AG04449 (cell line): ENCODE data around the gene RIMKLB.
A peak's percentile ranks its signal among the peaks of the same experiment; 100 is the strongest.

Experiments
- CTCF ChIA-PET: fragments of 350-600 bp; formaldehyde crosslinking; extraction: SDS; loops from one replicate; lab custom pipeline; 2021; ENCODE audit warnings: antibody characterized with exemption; lab: Yijun Ruan, JAX
- POLR2A ChIA-PET: fragments of 400-600, 350-600 bp; formaldehyde crosslinking; extraction: SDS; loops from one replicate; lab custom pipeline; 2020; ENCODE audit warnings: antibody characterized with exemption, inconsistent platforms; lab: Yijun Ruan, JAX
- DNase-seq: peaks from one replicate; pipeline ENCODE4 v3.0.0-alpha.2; 2010; ENCODE audit warnings: low read depth, low spot score
- H3K4me3 ChIP-seq: 2 replicates; pipeline ENCODE4 v1.5.1; 2011; ENCODE audit warnings: low read depth, mild to moderate bottlenecking, control low read depth, low read length
- CTCF ChIP-seq: IDR thresholded peaks from one replicate; pipeline ENCODE4 v1.5.1; 2011; ENCODE audit warnings: mild to moderate bottlenecking, moderate library complexity, low read length, control low read depth, inconsistent platforms; ENCODE audit not compliant: insufficient read depth; ENCODE audit errors: missing control alignments

The RIMKLB gene

DNA sequence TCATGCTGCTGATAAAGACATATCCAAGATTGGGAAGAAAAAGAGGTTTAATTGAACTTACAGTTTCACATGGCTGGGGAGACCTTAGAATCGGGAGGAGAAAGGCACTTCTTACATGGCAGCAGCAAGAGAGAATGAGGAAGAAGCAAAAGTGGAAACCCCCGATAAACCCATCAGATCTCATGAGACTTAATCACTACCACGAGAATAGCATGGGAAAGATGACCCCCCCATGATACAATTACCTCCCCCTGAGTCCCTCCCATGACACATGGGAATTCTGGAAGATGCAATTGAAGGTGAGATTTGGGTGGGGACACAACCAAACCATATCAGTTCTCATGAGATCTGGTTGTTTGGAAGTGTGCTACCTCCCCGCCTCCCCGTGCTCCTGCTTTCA is 25.4 kb upstream of the RIMKLB start:
- ChIA-PET POLR2A (no interaction called here), CTCF (no interaction called here)
- no peak for TF ChIP-seq CTCF
- DNase-seq: no peak
- H3K4me3 ChIP-seq: no peak overlapping the region

- CTCF ChIA-PET: interaction anchor here (0.8 to 0.9 kb wide), 2 partner anchors 14 to 18 kb away, joined by 3 read pairs; no protein-coding TSS in a partner anchor
- POLR2A ChIA-PET: no interaction called here
- no peak for TF ChIP-seq CTCF
- no peak overlapping the region for H3K4me3 ChIP-seq
- no peak for DNase-seq
These were observed 22.2 kb upstream of the RIMKLB start for GRCh38 chr12:8675591-8676036.

- no peak overlapping the region for H3K4me3 ChIP-seq
- CTCF ChIA-PET: interaction anchor here (0.6 to 4.1 kb wide), 10 partner anchors 8 to 213 kb away, joined by 3 to 28 read pairs (median 4); no protein-coding TSS in a partner anchor
- DNase-seq: no peak
- no peak for TF ChIP-seq CTCF
- POLR2A ChIA-PET: interaction anchor here (0.8 kb wide), 1 partner anchor 16 kb away, joined by 3 read pairs; no protein-coding TSS in a partner anchor
These were observed 21.1 kb upstream of the RIMKLB start for GRCh38 chr12:8676651-8677050.

DNA sequence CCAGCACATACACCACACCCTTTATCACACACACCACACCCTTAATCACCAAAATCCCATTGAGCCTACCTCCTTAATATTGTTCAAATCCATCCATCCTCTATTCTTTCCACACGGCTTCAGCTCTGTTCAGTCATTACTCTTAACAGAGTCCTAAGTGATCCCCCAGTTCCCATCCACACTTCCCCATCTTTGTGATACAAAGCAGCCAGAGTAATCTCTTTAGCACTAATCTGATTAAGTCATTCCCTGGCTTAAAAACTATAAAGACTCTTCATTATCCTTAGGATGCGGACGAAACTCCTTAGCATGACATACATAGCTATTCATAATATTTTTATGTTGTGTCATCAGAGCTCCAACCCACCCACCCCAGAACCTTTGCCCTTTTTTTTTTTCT is 20.4 kb upstream of the RIMKLB start:
- no peak for DNase-seq
- CTCF ChIA-PET: interaction anchor here (0.9 to 4.1 kb wide), 8 partner anchors 8 to 213 kb away, joined by 3 to 28 read pairs (median 4); no protein-coding TSS in a partner anchor
- no peak for TF ChIP-seq CTCF
- POLR2A ChIA-PET: no interaction called here
- no peak overlapping the region for H3K4me3 ChIP-seq

GRCh38 chr12:8678661-8679111 is 19.1 kb upstream of the RIMKLB start:
- no peak overlapping the region for H3K4me3 ChIP-seq
- CTCF ChIA-PET: interaction anchor here (1.1 to 4.1 kb wide), 6 partner anchors 9 to 271 kb away, joined by 3 to 28 read pairs (median 6); partner anchors contain the start of gene M6PR
- no peak for TF ChIP-seq CTCF
- DNase-seq: peak; percentile 51
- POLR2A ChIA-PET: interaction anchor here (1.0 to 1.2 kb wide), 3 partner anchors 9 to 20 kb away, joined by 5 to 8 read pairs (median 5); no protein-coding TSS in a partner anchor

DNA sequence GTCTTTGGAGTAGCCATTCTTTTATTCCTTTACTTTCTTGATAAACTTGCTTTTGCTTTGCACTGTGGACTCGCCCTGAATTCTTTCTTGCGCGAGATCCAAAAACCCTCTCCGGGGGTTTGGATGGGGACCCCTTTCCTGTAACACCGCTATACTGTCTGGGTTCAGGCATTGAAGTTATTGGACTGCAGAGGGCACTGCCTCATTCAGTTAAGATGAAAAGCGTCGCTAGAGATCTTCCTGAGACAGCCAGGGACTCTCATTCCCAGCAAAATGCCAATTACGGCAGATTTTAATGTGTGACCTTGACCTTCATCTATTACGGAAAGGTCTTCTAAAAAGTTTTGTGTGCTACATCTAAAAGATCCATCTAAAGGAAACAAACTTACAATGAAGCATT is 17.3 kb upstream of the RIMKLB start:
- no peak for DNase-seq
- ChIA-PET CTCF (interaction anchor here (0.6 to 3.2 kb wide), 11 partner anchors 9 to 369 kb away, joined by 3 to 75 read pairs (median 6); partner anchors contain the start of gene M6PR), POLR2A (no interaction called here)
- no peak for TF ChIP-seq CTCF
- no peak overlapping the region for H3K4me3 ChIP-seq
